OCI-LY3 (cell line): Measurements from ENCODE around the gene IL1B.

Experiments used
- H2AFZ ChIP-seq: fragments of 200-600, 300-600 bp; shearing (Covaris generic); 2 replicates; pipeline ENCODE4 v1.6.0; 2014; ENCODE audit warnings: antibody characterized with exemption, low read depth, low read length
- H3K27ac ChIP-seq: fragments of 200-600, 300-600 bp; sonication (generic); 2 replicates; pipeline ENCODE4 v1.5.1; 2014; ENCODE audit warnings: mild to moderate bottlenecking, low read length, moderate library complexity, mixed read lengths
- H3K27me3 ChIP-seq: fragments of 200-600, 300-600 bp; sonication (generic); 2 replicates; pipeline ENCODE4 v1.6.1; 2014; ENCODE audit warnings: low read depth, low read length, mixed read lengths
- H3K36me3 ChIP-seq: fragments of 200-600, 300-600 bp; sonication (generic); replicated peaks from 2 replicates; pipeline ENCODE3; 2014; ENCODE audit warnings: low read depth, low read length, mixed read lengths
- H3K4me1 ChIP-seq: fragments of 300-600, 200-600 bp; sonication (generic); 2 replicates; pipeline ENCODE4 v1.6.1; 2014; ENCODE audit warnings: low read length, mixed read lengths
- H3K4me2 ChIP-seq: fragments of 200-600, 300-600 bp; sonication (generic); 2 replicates; pipeline ENCODE4 v1.6.1; 2014; ENCODE audit warnings: low read length, mixed read lengths
- H3K4me3 ChIP-seq: fragments of 300-600, 200-600 bp; sonication (generic); 2 replicates; pipeline ENCODE4 v1.5.1; 2014; ENCODE audit warnings: antibody characterized with exemption, mild to moderate bottlenecking, low read length, moderate library complexity
- H3K79me2 ChIP-seq: fragments of 300-600, 200-600 bp; shearing (Covaris generic); 2 replicates; pipeline ENCODE4 v1.6.1; 2014; ENCODE audit warnings: mild to moderate bottlenecking, low read length, mixed read lengths
- H3K9ac ChIP-seq: fragments of 300-600, 200-600 bp; shearing (Covaris generic); 2 replicates; pipeline ENCODE4 v1.6.0; 2014; ENCODE audit warnings: mild to moderate bottlenecking, low read length, moderate library complexity
- H3K9me3 ChIP-seq: fragments of 200-600, 300-600 bp; shearing (Covaris generic); 2 replicates; pipeline ENCODE4 v1.6.1; 2014; ENCODE audit warnings: low read length, mixed read lengths; ENCODE audit not compliant: insufficient read depth
- H4K20me1 ChIP-seq: fragments of 200-600, 300-600 bp; sonication (generic); 2 replicates; pipeline ENCODE4 v1.6.1; 2016; ENCODE audit warnings: low read length, mixed read lengths; ENCODE audit not compliant: insufficient read depth
- EZH2phosphoT487 ChIP-seq: fragments of 200-600 bp; shearing (Covaris generic); IDR thresholded peaks from 2 replicates; pipeline ENCODE4 v1.6.1; 2018; ENCODE audit warnings: antibody characterized with exemption, mixed run types, low read depth
- TF ChIP-seq, protein P1 (sequence below): fragments of 200-600, 300-600 bp; sonication (generic); IDR thresholded peaks from 2 replicates; pipeline ENCODE4 v1.5.1; 2014; ENCODE audit warnings: antibody characterized with exemption, low read length, low read depth

IL1B gene

DNA sequence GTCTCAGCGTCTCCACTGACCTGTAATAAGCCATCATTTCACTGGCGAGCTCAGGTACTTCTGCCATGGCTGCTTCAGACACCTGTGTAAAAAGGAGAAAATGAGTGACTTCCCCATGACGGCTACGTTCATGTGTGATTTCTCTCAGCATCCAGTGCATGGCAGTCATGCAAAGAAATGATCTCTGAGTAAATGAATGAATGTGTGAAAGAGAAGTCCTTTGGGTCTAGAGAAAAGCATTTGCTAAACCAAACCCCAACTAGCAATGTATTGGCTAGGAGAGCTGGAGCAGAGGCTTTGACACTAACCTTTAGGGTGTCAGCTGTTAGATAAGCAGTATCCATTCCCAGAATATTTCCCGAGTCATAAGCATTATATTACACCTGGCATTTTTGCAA is 417 bp downstream of the IL1B start:
- TF ChIP-seq, protein P1, sequence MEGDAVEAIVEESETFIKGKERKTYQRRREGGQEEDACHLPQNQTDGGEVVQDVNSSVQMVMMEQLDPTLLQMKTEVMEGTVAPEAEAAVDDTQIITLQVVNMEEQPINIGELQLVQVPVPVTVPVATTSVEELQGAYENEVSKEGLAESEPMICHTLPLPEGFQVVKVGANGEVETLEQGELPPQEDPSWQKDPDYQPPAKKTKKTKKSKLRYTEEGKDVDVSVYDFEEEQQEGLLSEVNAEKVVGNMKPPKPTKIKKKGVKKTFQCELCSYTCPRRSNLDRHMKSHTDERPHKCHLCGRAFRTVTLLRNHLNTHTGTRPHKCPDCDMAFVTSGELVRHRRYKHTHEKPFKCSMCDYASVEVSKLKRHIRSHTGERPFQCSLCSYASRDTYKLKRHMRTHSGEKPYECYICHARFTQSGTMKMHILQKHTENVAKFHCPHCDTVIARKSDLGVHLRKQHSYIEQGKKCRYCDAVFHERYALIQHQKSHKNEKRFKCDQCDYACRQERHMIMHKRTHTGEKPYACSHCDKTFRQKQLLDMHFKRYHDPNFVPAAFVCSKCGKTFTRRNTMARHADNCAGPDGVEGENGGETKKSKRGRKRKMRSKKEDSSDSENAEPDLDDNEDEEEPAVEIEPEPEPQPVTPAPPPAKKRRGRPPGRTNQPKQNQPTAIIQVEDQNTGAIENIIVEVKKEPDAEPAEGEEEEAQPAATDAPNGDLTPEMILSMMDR = no peak
- no peak for TF ChIP-seq EZH2phosphoT487
- Histone ChIP-seq H3K79me2 (no peaks in the 10 kb centered on the region), H2AFZ (no peak overlapping the region), H3K9ac (peak overlapping the region; percentile 16; the same call in 1 of the 2 replicates), H3K36me3 (no peaks in the 10 kb centered on the region), H3K27me3 (no peaks in the 10 kb centered on the region), H3K9me3 (no peaks in the 10 kb centered on the region), H3K4me1 (peaks cover 61% of the 10 kb centered on the region), H4K20me1 (no peaks in the 10 kb centered on the region), H3K27ac (peak overlapping the region; percentile 56), H3K4me2 (peak overlapping the region; percentile 64), H3K4me3 (peak overlapping the region; percentile 35; the same call in 1 of the 2 replicates)

DNA sequence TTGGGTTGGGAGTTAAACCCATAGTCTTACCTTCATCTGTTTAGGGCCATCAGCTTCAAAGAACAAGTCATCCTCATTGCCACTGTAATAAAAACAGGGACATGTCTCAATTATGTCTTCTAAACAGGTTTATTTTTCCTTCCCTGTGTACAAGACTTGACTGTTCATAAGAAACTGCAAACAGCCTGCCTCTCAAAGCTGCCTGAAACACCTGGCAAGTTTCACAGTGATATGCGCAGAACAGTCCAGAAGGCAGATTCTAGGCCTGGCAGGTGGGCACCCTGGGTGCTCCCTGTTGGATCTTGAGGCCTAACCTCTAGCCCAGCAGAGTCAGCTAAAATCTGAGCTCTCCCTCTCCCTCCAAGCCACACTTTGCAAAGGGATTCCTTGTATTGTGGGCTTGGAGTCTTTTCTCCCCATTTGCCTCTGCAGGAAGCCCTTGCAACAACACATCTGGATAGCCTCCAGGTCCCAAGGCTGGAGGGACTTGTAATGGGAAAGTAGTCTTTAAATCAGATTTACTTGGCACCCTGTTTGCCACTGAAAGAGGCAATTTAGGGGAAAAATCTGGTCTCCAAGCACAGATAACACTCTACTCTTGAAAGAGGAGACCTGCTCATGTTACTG is 930 bp downstream of the IL1B start:
- H3K9ac ChIP-seq = no peak overlapping the region
- H3K27me3 ChIP-seq = no peaks in the 10 kb centered on the region
- no peaks in the 10 kb centered on the region for H3K36me3 ChIP-seq
- H2AFZ ChIP-seq = no peak overlapping the region
- no peak overlapping the region for H3K4me3 ChIP-seq
- no peaks in the 10 kb centered on the region for H3K9me3 ChIP-seq
- TF ChIP-seq, protein P1 = no peak
- TF ChIP-seq EZH2phosphoT487 = no peak
- no peaks in the 10 kb centered on the region for H3K79me2 ChIP-seq
- peaks cover 56% of the 10 kb centered on the region for H3K4me1 ChIP-seq
- H3K4me2 ChIP-seq = peak overlapping the region; percentile 64; the same call in 1 of the 2 replicates
- H3K27ac ChIP-seq = peak overlapping the region; percentile 56; the same call in 1 of the 2 replicates
- H4K20me1 ChIP-seq = no peaks in the 10 kb centered on the region

DNA sequence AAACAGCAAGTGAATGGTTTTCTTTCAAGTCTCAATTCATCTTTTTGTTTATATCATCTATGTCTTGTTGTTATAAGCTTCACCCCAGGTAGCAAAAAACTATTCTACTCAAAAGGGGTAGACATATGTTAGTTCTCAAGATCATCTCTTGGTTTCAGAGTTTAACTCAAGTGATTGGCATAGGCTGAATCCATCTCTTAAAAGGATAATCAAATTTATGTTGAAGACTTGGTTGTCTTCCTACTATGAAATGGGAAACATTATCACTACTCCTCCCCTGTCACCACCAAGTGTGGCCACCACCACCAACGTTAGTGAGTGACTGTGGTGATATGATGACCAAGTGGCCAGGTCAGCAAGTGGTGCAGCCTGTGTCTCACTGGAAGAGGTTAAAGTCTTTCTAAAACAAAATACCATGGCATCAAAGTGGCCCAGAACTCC is 1.5 kb downstream of the IL1B start:
- Histone ChIP-seq H3K27ac (no peak overlapping the region), H3K4me1 (peaks cover 50% of the 10 kb centered on the region), H3K36me3 (no peaks in the 10 kb centered on the region), H3K4me2 (no peak overlapping the region), H3K27me3 (no peaks in the 10 kb centered on the region), H3K9me3 (no peaks in the 10 kb centered on the region), H4K20me1 (no peaks in the 10 kb centered on the region), H2AFZ (no peak overlapping the region), H3K79me2 (no peaks in the 10 kb centered on the region), H3K9ac (no peak overlapping the region), H3K4me3 (no peak overlapping the region)
- TF ChIP-seq EZH2phosphoT487 = no peak
- TF ChIP-seq, protein P1 = no peak

DNA sequence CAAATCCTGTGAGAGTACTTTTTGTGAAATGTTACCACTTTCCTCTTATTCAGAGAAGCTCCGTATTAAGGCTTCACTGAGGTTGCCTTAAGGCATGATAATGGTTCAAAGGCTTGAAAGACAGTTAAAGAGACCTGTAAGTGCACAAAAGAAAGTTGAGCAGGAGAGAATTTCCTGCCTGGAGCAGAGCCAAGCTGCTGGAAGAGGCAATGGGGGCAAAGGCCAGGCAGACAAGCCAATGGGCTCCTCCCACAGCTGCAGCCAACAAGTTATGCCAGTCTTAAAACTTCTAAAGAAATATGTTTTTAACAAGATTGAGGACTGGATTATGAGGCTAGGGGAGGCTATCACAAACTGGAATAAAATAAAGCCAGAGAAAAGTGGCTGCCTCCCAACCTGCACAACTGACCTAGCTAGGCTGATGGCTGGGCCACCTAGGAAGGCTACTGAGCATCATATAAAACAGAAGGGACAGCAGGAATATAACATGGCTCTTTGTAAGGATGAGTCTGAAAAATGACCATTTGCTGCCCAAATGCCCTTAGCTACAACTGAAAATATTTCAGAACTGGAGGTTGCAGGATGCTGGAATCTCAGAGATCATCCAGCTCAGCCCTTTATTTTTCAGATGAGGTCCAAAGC is 2.1 kb downstream of the IL1B start:
- TF ChIP-seq, protein P1 = no peak
- TF ChIP-seq EZH2phosphoT487 = no peak
- Histone ChIP-seq H3K4me1 (peaks cover 44% of the 10 kb centered on the region), H3K27ac (no peak overlapping the region), H3K4me2 (no peak overlapping the region), H3K79me2 (no peaks in the 10 kb centered on the region), H3K27me3 (no peaks in the 10 kb centered on the region), H2AFZ (no peak overlapping the region), H3K36me3 (no peaks in the 10 kb centered on the region), H3K4me3 (no peak overlapping the region), H3K9ac (no peak overlapping the region), H3K9me3 (no peaks in the 10 kb centered on the region), H4K20me1 (no peaks in the 10 kb centered on the region)
